GM19351 (cell line): ENCODE measurements around the gene AKT3.

Experiments
- ATAC-seq: cut with Tn5 transposase; IDR thresholded peaks from one replicate; pipeline ENCODE4 v1.9.1; 2021; ENCODE audit warnings: mild to moderate bottlenecking, moderate library complexity; ENCODE audit not compliant: unreplicated experiment

The AKT3 gene

DNA sequence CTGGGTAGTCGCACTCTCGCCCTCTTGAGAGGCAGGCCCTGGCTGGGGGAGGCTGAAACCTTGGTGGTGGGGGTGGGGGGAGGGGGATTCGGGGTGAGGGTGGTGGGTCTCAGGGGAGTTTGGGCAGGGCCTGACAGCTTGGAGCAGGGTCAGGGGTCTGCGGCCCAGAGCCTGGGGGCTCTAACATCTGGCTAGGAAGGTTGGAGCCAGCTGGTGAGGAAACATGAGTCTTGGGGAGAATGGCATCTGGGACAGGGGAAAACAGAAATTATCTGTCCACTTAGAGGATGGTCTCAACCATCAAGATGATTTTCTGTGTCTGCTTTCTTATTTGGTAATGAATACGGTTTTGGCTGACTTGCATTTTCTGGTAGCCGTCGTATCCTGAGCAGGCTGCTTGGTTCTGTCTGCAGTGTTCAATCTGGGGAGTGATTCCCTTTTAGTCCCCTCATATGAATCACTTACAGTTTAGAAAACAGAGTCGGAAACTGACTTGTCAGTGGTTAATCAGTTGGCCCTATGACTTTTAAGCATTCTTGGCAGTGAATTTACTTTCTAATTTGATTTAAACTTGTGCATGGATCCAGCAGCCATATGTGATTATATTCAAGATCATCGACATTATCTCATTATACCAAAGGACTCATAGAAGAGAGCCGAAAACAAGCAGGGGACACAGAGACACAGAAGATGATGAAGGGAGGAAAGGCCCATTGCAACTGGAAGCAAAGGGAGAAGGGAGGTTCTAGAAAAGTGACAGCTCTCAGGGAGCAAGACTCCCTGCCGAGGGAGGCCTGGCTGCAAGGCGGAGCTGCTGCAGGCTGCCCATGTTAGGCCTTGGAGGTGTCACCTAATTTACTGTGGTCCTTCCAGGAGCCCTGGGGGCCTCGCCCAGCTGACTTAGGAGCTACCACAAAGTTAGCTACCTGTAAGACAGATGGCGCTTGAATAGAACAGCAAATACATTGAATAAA is 356.6 kb downstream of the AKT3 start:
- ATAC-seq: no peak

DNA sequence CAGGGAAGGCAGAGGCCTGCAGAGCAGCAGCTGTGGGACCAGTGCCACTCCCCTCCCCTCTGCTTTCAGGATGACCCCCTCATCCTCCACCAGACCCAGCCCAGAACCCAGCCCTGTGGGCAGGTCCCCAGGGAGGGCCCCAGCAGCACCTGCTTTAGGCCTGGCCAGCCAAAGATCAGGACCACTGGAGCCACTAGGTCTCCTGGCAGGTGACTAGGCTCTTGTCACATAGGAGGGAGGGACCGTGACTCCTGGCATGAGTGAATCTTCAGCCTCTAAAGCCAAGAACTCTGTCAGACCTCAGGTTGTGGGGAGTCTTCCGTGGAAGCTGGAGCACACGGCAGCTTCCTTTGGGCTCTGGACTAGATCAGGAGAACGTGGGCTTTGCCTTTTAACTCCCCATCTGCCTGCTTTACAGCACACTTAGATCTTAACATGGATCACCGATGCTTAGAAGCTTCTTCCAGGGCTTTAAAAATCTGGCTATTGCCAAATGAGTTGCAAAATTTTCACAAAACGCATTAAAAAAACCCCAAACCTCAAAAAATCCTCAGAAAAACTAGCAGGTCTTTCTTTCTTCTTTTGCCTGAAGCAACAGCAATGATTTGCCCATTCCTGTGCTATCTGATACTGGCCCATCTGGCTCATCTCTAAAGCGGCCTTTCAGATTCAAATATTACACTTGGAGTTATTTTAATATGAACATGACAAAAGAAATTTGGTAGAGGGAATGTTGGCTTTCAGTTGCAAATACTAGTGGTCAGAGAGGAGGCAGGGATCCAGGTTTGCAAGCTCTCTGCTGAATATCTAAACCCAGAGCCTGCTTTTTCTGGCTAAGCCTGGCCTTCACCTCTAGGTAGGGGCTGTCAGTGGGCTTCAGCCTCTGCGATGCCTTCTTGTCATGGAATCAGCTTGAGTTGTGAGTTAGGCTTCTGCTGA is 359.0 kb downstream of the AKT3 start:
- ATAC-seq: no peak

DNA sequence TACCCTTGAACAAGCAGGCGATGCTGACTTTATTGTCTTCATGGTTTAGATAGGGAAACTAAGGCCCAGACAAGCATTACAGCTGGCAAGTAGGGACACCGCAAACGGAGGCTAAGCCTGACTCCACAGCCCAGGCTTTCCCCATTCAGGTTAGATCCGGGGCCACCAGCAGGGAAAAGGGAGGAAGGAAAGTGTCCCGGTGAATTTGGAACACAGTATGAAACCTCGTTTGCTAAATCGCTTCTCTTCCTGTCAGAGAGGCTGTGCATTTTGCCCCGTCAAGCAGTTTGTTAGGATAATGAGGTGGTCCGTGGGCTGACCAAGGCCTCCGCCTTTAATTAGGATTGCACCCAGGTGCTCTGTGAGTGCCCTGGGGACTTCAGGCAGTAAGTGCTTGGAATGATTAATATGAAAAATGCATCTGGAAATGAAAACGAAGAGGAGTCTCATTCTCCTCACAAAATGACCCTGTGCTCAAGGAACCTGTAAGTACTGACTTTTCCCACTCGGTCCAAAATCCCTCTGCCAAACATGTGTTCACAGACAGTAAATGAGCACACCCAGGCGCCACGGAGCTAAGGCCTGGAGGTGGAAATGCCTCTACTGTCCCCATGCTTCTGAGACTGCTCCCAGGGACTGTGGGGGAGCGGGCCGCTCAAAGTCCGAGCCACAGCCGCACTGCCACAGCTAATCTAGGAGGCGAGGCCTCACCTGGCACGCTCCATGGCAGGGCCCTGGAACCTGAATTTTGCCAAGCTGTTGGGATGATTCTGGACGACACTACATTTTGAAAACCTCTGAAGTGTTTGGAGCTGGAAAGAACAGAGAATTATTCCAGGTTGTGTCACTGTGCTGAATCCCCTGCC is 360.1 kb downstream of the AKT3 start:
- no peak for ATAC-seq

DNA sequence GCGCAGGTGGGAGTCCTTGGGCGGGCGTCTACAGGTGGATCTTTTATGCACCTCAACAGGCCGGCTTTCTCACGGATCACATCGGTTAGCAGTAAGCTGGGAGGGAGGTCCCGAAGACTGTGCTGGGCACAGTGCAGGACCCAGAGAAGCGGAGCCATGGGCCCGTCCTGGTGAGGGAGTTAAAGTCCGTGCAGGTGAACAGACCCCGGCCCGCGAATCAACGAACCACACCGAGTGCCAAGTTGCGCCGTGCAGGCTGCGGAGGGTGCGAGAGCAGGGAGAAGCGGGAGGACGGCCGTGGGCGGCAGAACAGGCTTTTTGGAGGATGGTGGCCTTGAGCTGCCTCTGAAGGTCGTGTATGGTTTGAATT is 360.9 kb downstream of the AKT3 start:
- ATAC-seq: no peak

DNA sequence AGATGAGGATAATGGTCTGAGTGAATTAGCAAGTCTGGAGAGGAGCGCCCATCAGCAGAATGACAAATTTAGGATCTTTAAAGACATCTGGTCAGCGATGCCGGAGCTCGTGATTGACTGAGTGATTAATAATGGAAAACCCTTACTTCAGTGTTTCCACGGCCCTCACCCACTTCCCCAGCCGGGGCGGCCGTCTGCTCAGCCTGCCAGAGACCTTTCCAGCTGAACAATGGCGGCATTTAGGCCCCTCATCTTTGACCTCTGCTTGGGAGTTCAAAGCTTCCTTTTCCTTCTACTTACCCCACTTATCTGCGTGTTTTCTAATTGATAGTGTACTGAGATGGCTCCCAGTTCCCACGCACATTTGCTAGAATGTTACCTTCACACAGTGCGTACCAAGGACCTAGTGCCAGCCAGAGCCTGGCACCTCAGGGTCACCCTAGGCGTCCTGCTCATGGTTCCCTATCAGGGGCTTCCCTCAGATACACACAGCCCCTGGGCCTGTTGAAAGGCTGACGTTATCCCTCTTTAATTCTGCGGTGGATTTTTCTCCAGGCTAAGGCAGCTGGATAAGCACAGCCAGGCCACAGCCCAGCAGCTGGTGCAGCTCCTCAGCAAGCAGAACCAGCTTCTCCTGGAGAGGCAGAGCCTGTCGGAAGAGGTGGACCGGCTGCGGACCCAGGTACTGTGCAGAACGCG is 361.4 kb downstream of the AKT3 start:
- ATAC-seq: no peak

DNA sequence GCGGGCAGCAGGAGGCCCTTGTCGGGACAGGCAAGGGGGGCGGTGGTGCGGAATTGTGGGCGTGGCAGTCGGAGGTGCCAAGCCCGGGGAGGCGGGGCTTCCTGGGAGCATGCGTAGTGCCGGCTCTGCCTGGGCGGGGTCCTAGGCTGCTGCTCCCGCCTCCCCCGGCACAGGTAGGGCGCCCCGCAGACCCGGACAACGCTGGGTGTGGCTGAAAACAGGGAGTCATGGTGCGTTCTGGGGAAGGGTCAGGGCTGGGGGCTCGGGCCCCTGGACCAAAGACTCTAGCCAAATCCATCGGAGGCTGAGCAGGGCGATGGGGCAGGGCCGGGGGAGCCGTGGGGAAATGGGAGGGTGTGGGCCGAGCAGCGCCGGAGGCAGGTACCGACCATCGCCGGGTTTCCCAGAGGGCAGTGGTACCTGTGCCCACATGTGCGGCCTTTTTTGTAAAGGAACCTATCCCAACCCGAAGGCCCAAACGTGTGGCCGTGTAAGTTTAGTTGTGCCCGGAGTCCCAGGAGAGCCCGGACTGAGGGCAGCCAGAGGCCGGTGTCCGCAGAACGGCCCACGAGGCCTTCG is 362.3 kb downstream of the AKT3 start:
- ATAC-seq: no peak

DNA sequence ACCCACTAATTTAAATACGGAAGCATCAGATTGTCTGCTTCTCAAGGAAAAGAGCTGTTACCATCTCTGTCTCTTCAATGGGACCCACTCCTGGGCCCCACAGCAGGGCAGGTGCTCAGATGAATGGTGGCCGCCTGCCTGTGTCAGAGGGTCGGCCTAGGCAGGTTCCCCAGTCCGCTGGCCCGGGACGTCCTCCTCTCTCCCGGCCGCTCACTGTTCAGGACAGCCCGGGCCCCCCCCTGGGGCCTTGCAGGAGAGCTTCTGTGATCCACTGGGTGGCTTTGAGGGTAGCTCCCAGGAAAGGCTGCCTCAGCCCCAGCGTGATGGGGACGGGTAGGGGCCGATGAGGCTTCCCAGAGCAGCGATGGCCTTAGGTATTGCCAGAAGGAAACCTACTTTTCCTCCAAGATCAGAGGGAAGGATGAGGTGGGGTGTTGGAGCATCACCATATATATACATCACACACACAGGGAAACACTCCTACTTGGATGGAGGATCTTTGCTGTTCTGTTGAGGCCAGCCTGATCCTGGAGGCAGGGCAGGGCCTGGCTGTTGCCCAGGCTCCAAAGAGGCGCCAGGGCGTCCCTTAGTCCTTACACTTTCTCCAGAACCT is 362.9 kb downstream of the AKT3 start:
- ATAC-seq: no peak

DNA sequence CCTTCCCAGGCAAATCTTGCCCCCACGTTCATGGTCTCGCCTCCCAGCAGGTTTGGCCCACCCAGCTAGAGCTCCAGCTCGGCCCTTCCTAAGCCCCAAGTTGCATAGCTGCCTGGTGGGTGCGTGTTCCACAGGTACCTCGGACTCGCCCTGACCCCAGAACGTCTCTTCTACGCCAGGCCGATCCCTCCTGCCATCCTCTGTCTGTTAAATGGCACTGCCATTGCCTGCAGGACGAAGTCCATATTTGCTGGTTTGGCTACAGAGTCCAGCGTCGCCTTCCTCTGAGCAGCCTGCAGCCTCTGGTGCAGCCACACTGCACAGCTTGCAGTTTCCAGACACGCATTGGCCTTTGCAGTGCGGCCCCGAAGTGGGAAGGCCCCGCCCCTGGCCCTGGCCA is 366.1 kb downstream of the AKT3 start:
- ATAC-seq: no peak

DNA sequence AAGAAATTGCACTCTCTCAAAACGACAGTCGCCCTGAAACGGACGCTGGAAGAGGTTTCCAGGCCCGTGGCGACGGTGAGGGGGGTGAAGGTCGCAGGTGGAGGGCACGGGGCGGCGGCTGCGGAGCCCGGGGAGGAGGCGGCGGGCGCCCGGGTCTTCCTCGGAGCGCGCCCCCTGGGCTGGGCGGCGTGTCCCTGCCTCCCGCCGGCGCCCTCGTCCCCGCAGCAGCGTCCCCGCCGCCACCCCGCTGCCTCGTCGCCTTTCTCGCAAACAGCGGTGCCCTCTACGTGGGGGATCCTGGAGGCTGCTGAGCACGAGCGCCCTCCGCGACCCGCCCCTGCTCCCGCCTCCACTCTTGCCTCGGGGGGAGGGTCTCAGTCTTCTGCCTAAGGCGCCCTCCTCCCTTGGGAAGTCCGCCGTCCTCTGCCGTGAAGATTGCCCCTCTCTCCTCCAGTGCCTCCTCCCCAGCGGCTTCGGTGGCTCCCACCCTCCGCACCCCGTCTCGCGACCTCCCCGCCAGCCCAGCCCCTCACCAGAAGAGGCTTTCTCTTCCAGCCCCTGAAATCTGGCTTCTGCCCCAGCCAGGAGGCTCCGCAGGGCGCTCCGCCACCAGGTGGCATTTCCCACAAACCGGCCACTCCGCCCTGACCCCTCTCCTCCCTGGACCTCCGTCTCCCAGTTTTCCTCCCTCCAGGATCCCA is 366.8 kb downstream of the AKT3 start:
- ATAC-seq: no peak

DNA sequence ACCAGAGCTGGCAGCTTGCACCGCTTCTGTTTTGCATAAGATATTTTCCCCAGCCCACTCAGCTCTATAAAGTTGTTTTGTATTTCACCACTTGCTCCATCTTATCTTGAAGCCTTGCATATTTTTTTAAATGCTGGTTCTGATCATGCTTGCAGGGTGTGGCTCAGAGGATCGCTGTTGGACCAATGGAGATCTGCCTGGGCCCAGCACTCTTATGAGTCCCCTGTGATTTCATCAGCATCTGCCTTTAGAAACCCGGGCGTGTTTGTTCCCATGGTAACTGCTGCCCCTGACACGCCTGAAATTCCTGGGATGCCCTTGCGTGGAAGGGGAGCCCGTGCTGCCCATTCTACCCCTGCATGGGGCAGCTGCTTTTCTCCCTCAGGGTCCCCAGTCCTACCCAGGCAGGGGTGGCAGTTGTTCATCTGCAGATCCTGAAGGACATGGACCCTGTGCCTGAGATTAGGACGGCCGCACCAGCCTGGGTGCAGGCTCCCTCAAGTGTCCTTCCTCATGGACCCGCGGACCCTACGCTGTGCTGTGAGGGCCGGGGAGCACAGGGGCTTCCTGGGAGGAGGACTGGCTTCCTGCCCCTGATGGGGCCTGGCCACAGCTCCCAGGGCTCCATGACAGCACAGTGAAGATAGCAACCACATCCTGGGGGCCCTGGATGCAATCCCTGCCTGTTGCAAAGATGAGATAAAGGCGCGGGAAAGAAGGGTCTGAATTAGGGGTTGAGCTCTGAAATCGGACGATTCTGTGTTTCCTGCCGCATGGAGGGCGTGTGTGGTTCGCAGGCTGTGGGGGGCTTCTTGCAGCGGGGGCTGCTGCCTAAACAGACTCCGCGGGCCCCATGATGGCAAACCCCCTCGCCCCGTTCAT is 367.7 kb downstream of the AKT3 start:
- ATAC-seq: no peak

DNA sequence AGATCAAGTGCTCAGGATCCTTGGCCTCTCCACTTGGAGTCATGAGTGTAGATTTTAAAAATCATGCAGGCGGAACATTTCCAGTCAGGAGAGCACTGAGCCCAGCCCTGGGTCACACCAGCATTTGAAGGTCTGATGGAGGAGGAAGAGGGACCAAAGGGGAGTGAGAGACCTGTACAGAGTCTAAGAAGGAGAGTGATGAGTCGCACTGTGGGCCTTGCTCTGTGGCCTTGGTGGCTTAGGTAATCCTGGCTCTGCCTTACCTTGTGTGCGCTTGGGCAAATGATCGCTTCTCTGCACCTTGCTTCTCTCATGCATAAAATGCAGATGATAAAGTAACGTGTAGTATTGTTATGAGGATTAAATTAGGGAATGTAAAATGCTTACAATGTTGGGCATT is 368.9 kb downstream of the AKT3 start:
- no peak for ATAC-seq

DNA sequence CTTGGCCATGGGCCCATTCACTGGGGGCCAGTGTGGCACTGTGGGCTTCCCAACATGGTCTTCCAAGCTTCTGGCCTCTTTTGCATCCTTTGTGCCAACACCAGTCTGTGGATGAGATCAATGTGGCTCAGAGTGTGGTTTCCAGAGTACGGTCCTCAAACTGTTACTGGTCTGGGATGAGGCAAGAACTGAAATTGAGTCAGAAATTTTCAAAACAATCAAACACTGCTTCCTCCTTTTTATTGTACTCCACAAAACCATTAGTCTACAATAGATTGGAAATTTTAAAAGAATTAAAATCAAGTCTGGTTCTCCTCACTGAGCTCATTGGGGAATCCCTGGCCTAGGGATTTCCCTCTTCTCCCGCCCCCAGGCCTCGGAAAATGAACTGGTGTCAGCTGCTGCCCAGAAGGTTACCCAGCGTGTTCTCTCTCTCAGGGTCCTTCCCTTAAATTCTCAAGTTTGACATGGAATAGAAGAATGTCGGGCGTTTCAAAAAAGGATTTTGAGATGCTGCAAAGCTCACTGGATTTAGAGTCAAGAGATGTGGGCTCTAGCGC is 372.2 kb downstream of the AKT3 start:
- ATAC-seq: no peak

DNA sequence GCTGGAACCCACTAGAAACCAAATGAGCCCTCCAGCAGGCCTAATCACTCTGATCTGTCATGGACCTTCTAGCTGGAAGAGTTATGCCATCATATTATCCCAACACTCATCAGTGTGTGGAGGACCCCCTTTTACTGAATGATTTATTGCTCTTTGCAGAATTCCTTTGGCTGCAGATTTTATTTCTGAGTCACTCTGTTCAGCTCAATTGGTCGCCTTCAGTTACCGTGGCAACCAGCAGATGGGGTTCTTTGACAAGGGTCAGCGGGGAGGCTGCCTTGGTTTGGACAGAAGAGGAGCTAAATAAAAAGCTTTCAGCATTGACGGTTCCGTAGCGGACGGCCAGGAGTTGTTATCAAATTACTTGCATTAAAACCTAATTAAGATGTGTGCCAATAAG is 374.1 kb downstream of the AKT3 start:
- ATAC-seq: no peak

DNA sequence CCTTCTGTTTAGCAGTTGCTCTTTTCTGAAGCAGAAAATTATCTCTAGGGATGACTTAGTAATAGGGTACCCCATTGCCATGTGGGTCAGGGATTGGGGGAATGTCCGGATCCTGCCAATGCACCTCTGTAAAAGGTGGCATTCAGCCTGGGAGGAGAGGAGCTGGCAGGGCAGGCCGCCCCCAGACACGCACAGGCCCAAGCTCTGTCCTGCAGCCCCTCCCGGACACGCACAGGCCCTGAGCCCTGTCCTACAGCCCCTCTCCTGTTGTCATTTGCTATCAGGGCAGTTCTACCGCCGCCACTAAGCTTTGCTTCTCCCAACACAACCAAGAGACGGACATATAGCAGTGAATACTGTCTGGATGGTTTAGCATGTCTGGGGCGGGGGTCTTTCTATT is 375.1 kb downstream of the AKT3 start:
- no peak for ATAC-seq

DNA sequence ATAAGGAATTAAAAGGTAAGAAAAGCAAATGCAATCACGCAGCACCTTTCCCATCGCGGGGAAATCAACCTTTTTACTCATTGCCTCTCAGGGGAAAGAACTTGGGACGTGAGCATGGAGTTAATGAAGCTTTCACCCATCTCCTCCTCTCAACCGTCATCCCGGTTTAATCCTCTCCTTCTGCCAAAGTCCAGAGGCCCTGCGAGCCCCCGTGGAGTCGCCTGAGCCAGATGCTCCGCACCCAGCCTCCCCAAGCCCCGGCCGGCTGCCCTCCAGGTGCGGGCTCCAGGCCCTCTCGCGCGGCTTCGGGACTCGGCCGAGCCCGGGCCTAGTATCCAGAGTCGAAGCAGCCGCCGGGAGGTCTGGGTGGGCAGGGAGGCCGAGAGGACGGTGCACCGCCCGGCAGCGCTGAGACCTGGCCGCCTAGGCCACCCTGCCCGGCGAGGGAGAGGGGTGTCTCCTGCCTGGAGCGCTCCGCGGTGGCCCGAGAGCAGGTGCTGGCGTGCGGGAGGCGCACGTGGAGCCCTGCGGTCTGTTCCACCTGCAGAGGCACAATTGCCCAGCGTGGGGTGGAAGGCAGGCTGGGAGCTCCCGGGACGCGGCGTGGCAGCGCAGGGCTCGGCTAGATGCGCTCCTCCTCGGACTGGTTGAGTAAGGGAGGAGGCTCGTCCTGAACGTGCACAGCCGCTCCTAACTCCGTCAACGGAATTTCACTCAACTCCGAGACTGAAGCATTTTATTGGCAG is 375.7 kb downstream of the AKT3 start:
- ATAC-seq: no peak

DNA sequence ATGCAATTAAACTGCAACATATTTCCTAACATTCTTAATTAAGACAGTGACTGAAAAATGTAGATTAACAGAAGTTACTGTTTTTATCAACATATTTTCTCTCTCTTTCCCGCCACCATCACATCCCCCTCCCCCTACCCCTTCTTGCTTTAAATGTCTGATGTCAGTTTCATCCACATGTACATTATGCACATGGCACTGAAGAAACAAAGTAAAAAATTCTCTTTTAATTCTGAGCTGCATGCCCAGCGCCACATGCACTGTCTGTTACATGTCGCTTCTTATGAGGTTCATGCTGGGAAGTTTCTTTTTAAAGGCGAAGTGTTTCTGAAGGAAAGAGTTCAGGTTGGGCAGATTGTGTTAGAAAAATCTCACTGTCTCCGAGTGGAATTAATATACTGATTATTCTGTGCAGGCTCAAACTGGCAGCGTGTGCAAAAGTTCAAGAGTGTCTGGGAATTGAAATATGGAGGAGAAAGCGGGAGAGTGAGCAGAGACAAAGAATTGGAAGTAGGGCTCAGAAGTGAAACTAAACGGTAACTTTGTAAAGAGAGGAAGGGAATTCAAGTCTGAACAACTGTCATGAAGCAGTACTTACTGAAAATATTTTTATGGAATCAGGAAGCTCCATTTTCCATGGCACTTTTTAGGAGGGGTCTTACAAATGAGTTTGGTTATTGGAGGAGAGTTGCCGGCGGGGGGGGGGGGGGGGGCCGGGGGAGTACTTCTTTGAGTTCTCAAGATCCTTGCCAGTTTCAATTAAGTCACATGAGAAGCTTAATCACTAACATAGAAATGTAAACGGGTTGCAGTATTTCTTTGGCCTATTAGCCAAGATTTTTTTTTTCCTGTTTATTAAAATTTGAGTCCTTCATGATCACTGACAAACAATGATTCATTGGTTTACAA is 376.6 kb downstream of the AKT3 start:
- no peak for ATAC-seq
